DND-41 (cell line): ENCODE data around the gene DLGAP1.

Source experiments
- EZH2 ChIP-seq: IDR thresholded peaks from 3 replicates; pipeline ENCODE4 v1.6.1; 2012; ENCODE audit warnings: borderline replicate concordance, low read depth, mild to moderate bottlenecking, moderate library complexity, low read length, inconsistent platforms; ENCODE audit not compliant: severe bottlenecking
- TF ChIP-seq, protein P1 (sequence below): IDR thresholded peaks from 2 replicates; pipeline ENCODE4 v1.5.1; 2012; ENCODE audit warnings: borderline replicate concordance, low read length, moderate library complexity, mild to moderate bottlenecking; ENCODE audit not compliant: poor library complexity, severe bottlenecking; ENCODE audit errors: extremely low read depth

DNA sequence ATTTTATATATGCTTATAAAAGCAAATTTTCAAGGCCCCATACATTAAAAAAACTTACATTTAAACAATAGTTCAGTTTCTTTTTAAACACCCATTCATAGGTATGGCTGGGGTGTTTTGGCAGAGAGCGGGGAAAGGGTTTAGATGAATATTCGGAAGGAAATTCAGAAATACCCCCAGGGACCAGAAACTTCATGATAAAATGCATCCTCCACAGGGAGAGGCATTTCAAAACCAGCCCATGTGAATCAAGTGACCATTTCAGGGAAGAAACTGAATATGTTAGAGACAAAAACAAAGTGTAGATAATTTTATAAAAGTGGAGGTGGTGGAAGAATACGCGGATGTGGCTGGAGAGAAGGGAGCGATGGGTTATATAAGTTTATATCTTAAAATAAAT is 678.0 kb downstream of the DLGAP1 start:
- TF ChIP-seq, protein P1, sequence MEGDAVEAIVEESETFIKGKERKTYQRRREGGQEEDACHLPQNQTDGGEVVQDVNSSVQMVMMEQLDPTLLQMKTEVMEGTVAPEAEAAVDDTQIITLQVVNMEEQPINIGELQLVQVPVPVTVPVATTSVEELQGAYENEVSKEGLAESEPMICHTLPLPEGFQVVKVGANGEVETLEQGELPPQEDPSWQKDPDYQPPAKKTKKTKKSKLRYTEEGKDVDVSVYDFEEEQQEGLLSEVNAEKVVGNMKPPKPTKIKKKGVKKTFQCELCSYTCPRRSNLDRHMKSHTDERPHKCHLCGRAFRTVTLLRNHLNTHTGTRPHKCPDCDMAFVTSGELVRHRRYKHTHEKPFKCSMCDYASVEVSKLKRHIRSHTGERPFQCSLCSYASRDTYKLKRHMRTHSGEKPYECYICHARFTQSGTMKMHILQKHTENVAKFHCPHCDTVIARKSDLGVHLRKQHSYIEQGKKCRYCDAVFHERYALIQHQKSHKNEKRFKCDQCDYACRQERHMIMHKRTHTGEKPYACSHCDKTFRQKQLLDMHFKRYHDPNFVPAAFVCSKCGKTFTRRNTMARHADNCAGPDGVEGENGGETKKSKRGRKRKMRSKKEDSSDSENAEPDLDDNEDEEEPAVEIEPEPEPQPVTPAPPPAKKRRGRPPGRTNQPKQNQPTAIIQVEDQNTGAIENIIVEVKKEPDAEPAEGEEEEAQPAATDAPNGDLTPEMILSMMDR: no peak
- TF ChIP-seq EZH2: no peak
